Stomach smooth muscle (tissue), 2 donors: ENCODE results near the gene TMEM132C.

Experiments
- H3K27ac ChIP-seq: one replicate; pipeline ENCODE4 v1.7.0; 2013; ENCODE audit warnings: mild to moderate bottlenecking, low read length, inconsistent platforms
- H3K27me3 ChIP-seq, 2 donors: one replicate each; pipeline ENCODE4 v1.7.0; 2013; ENCODE audit warnings: low read length in 2 of 2; ENCODE audit not compliant: insufficient read depth in 2 of 2, control insufficient read depth in 1 of 2
- H3K36me3 ChIP-seq, 2 donors: one replicate each; pipeline ENCODE4 v1.7.0; 2013; ENCODE audit warnings: low read length in 2 of 2; ENCODE audit not compliant: control insufficient read depth in 2 of 2, insufficient read depth in 2 of 2
- H3K4me1 ChIP-seq: one replicate; pipeline ENCODE4 v1.7.0; 2013; ENCODE audit warnings: low read length; ENCODE audit not compliant: control insufficient read depth, insufficient read depth
- H3K4me3 ChIP-seq, 2 donors: one replicate each; pipeline ENCODE4 v1.7.0; 2013; ENCODE audit warnings: low read length in 2 of 2
- H3K9ac ChIP-seq, 2 donors: one replicate each; pipeline ENCODE4 v1.7.0; 2013; ENCODE audit warnings: low read length in 2 of 2, mild to moderate bottlenecking in 1 of 2
- H3K9me3 ChIP-seq, 2 donors: one replicate each; pipeline ENCODE4 v1.7.0; 2013; ENCODE audit warnings: low read length in 2 of 2; ENCODE audit not compliant: control insufficient read depth in 2 of 2
- donor health status: healthy.
- donor health status: Pancreatic carcinoma.

TMEM132C gene

DNA sequence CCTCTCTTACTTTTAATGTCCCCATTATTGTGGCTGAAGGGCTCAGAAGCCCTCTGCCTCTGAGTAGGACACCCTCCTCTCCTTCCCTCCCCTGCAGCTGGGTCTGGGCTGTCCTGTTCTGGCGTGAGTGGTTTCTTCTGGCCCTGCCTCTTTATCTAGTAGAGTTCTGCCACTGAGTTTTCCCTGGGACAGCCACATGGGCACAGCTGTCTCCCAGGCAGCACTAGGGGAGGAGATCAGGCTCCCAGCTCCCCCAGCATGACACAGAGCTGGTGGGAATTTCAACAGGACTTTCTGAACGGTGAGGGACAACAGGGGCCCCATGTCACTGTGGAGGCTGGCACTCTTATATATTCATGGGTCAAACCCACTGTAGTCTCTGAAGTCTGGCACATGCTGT lies 21.4 kb downstream of the TMEM132C start:
- H3K9me3 ChIP-seq, result peaks cover 1 to 5% of the 10 kb centered on the region in 2 donors
- H3K27ac ChIP-seq, result no peak overlapping the region
- no peak overlapping the region for H3K9ac ChIP-seq
- H3K27me3 ChIP-seq, result peaks cover 0 to 6% of the 10 kb centered on the region in 2 donors
- no peak overlapping the region for H3K4me3 ChIP-seq
- H3K36me3 ChIP-seq, result no peaks in the 10 kb centered on the region
- H3K4me1 ChIP-seq, result peaks cover 4% of the 10 kb centered on the region

DNA sequence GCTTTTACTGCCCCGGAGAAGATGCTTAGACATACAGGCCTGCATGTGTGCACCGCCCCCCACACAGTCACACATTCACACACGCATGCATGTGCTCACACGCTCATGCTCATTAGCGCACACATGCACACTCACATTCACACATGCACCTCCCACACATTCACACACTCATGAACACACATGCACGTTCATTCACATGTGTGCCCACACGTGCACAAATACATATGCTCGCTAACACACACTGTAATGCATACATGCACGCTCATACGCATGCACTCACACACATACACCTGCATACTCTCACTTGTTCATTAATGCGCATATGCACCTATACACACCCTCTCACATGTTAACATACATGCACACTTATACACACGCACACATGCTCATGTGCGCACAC lies 21.9 kb downstream of the TMEM132C start:
- Histone ChIP-seq H3K9ac (no peak overlapping the region), H3K9me3 (peaks cover 0 to 4% of the 10 kb centered on the region in 2 donors), H3K4me1 (peaks cover 4% of the 10 kb centered on the region), H3K27me3 (peaks cover 0 to 6% of the 10 kb centered on the region in 2 donors), H3K27ac (no peak overlapping the region), H3K4me3 (no peak overlapping the region), H3K36me3 (no peaks in the 10 kb centered on the region)

DNA sequence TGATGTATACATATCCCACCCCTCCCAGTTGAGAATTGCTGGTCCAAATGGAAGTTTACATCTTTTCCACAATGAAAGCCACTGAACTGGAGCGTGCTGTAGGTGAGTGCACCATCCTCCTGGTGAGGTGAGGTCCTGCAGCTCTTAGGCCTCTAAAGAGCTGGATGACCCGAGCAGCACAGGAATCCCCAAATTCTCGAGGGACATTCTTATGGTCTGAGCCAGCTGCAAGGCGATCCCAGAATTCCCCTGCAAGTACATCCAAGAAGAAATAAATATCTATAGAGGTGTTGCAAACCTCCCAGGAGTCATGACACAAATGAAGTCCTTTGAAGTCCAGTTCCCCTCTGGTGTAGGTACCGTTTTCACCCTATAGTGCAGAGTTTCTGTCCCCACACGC lies 24.0 kb downstream of the TMEM132C start:
- Histone ChIP-seq H3K36me3 (no peaks in the 10 kb centered on the region), H3K27me3 (peaks cover 0 to 7% of the 10 kb centered on the region in 2 donors), H3K4me3 (no peak overlapping the region), H3K9ac (no peak overlapping the region), H3K9me3 (no peaks in the 10 kb centered on the region), H3K27ac (no peak overlapping the region), H3K4me1 (peaks cover 4% of the 10 kb centered on the region)

DNA sequence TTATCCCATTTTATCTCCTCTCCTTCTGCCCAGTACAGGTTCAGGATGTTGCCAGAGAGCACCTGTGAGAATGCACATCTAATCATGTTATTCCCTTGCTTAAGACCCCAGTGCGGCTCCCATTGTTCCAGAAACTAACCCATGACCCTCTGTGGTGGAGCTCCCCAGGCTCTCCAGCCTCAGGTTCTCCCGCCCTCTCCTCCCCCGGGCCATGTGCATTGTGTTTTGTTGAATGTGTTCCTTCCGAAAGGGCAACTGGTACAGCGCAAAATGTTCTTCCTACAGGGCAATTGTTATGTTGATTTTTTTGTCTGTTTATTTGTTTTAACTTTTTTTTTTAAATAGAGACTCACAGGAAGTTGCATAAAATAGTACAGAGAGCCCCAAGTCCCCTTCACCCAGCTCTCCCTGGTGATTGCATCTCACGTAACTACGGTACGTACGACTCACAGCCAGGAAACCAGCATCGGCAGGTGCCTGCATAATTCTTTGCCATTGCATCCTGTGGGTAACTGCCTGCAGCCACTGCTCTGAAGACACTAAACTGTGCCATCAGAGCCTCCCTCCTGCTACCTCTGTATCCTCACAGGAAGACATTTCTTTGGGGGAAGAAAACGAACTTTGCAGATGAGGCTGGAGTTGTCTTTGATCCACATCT lies 31.2 kb downstream of the TMEM132C start:
- H3K36me3 ChIP-seq, result no peaks in the 10 kb centered on the region
- no peak overlapping the region for H3K27ac ChIP-seq
- no peaks in the 10 kb centered on the region for H3K4me1 ChIP-seq
- no peak overlapping the region for H3K9ac ChIP-seq
- H3K4me3 ChIP-seq, result no peak overlapping the region
- peaks cover 0 to 3% of the 10 kb centered on the region in 2 donors for H3K9me3 ChIP-seq
- H3K27me3 ChIP-seq, result peaks cover 0 to 2% of the 10 kb centered on the region in 2 donors

DNA sequence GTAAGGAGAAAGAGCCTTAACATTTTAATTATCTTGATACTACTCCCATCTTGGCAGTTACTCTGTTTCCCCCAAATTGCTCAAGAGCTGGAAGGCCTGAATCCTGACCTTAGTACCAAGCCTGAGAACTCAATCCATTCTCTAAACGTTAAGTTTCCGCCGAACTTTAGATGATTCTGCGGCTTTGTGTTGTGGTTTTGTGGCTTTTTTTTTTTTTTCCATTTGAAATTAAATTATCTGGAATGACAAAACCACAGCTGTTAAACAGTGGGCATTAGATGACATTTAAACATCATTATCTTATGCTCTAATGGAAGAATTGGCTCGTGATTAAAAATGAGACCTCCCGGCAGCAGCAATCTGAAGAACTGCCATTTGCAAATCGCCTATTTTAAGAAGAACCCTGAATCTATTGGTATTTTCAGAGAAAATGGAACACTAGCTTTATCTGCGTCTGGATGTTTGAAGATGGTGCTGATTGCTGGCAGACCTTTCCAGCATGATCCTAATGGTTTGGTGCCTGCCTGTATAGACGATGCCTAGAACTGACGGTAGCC lies 38.4 kb downstream of the TMEM132C start:
- H3K27ac ChIP-seq, result no peak overlapping the region
- H3K9me3 ChIP-seq, result no peaks in the 10 kb centered on the region
- no peaks in the 10 kb centered on the region for H3K36me3 ChIP-seq
- H3K27me3 ChIP-seq, result no peaks in the 10 kb centered on the region
- H3K4me1 ChIP-seq, result no peaks in the 10 kb centered on the region
- H3K9ac ChIP-seq, result no peak overlapping the region
- no peak overlapping the region for H3K4me3 ChIP-seq

DNA sequence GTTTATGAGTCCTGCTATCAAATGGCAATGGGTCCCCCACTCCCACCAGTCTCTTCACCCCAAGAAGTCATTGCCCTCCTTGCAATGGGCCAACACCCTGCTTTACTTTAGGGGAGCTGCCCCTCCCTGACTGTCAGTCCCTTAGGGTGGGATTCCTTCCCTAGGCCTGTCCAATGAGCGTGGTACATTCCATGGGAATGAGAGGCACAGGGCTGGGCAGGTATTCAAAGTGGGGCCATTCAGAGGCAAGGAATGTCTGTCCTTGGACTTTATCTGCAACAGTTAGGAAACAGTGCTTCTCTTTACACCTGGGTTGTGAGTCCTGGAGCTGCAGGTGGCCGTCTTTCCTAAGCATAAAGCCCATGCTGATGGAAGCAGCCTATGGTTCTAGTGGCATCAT lies 40.8 kb downstream of the TMEM132C start:
- no peaks in the 10 kb centered on the region for H3K4me1 ChIP-seq
- no peaks in the 10 kb centered on the region for H3K9me3 ChIP-seq
- no peaks in the 10 kb centered on the region for H3K27me3 ChIP-seq
- H3K4me3 ChIP-seq, result no peak overlapping the region
- no peaks in the 10 kb centered on the region for H3K36me3 ChIP-seq
- H3K9ac ChIP-seq, result no peak overlapping the region
- H3K27ac ChIP-seq, result no peak overlapping the region

DNA sequence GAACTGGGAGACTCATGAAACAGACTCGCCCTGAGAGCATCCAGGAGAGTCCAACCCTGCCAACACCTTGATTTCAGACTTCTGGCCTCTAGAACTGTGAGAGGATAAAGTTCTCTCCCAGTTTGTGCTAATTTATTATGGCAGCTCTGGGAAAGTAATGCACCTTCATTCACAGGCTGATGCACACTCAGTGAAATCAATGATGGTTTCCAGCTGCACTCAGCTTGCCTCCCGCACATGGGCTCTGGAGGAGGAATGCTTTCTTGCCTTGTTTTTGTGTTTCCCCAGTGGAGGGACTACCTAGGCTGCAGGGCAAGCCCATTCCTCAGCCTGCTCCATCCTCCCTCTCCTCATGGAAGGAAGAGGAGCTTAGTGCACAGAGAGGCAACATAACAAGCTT lies 45.7 kb downstream of the TMEM132C start:
- H3K36me3 ChIP-seq, result no peaks in the 10 kb centered on the region
- peaks cover 0 to 3% of the 10 kb centered on the region in 2 donors for H3K9me3 ChIP-seq
- H3K4me3 ChIP-seq, result no peak overlapping the region
- H3K9ac ChIP-seq, result no peak overlapping the region
- H3K27ac ChIP-seq, result no peak overlapping the region
- no peaks in the 10 kb centered on the region for H3K4me1 ChIP-seq
- H3K27me3 ChIP-seq, result no peaks in the 10 kb centered on the region

DNA sequence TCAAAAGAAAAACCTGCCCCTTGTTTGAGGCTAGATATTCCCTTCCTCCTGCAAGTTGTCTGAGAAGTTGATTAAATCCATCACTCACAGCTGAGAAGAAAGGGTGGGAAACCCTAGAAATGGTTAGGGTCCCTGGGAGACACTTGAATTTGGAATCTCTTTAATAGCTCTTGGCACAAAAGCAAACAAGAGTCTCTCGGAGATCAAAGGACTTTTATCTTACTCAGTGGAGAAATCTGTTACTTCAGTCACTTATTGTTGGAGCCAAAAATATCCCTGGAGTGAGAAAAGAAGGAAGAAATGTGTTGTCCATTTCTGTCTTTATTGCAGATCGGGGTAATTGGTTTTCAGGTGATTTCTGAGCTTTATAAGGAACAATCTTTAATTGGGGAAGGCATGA lies 47.0 kb downstream of the TMEM132C start:
- H3K9ac ChIP-seq, result no peak overlapping the region

DNA sequence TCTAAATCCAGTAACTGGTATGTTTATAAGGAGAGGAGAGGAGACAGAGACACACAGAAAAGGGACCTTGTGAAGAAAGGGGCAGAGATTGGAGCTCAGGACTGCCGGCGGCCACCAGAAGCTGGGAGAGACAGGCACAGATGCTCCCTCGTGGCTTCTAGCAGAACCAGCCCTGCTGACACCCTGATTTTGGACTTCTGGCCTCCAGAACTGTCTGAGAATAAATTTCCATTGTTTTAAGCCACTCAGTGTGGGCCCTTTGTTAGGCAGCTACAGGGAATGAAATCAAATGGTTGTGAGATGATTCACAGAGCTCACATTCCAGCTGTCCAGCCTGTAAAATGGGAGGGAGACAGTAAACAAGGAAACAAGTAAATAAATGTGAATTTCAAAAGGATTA lies 47.6 kb downstream of the TMEM132C start:
- Histone ChIP-seq H3K36me3 (no peaks in the 10 kb centered on the region), H3K27ac (no peak overlapping the region), H3K9me3 (peaks cover 0 to 3% of the 10 kb centered on the region in 2 donors), H3K9ac (no peak overlapping the region), H3K27me3 (no peaks in the 10 kb centered on the region), H3K4me1 (no peaks in the 10 kb centered on the region), H3K4me3 (no peak overlapping the region)

More for the DNA sequence above, 47.0 kb downstream of the TMEM132C start:
- H3K27me3 ChIP-seq, result no peaks in the 10 kb centered on the region
- no peaks in the 10 kb centered on the region for H3K4me1 ChIP-seq
- H3K9me3 ChIP-seq, result peaks cover 0 to 3% of the 10 kb centered on the region in 2 donors
- H3K4me3 ChIP-seq, result no peak overlapping the region
- H3K36me3 ChIP-seq, result no peaks in the 10 kb centered on the region
- H3K27ac ChIP-seq, result no peak overlapping the region

DNA sequence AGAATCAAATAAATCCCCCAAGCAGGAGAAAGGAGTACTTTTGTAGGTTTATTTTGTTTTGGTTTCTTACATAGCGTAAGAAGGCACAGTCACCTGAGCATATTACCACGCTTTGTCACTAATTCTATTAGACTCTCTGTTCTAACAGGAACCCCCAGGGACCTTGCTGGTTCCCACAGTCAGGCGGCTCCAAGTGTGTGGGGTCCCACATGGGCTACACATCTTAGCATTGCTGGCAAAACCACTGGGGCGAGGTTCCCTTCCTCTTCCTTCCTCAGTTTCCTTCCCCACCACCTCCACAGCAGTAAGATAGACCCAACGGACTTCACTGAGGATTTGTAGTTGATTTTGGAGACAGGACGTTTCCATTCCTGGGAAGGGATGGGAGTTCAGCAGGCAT lies 49.1 kb downstream of the TMEM132C start:
- Histone ChIP-seq H3K9me3 (peaks cover 2 to 3% of the 10 kb centered on the region in 2 donors), H3K36me3 (no peaks in the 10 kb centered on the region), H3K4me1 (no peaks in the 10 kb centered on the region), H3K27me3 (no peaks in the 10 kb centered on the region), H3K9ac (no peak overlapping the region), H3K4me3 (no peak overlapping the region), H3K27ac (no peak overlapping the region)

DNA sequence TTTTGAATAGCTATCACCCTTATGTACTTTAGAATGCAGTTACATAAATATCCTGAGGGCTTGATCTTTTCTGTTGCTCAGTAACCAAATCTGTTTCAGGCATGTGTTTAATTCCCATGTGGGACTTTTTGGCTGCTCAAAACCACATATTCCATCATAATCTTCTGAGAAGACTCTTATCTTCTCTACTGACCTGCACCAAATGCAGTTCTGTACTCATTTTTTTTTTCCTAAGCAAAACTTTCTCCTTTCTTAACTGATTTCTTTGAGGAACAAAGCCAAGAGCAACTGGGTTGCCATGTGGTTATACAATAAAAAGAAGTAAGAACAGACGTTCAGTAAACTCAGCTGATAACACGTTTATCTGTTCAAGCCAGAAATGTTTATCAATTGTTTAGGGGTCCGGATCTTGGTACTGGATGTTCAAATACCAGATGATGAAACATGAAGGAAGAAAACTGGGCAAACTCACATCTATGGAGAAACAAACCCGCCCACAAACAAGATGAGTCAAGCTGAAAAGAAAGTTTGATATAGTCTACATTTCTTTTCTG lies 50.1 kb downstream of the TMEM132C start:
- peaks cover 5 to 7% of the 10 kb centered on the region in 2 donors for H3K9me3 ChIP-seq
- no peaks in the 10 kb centered on the region for H3K27me3 ChIP-seq
- H3K27ac ChIP-seq, result no peak overlapping the region

More for the DNA sequence above, 50.1 kb downstream of the TMEM132C start:
- no peak overlapping the region for H3K4me3 ChIP-seq
- H3K4me1 ChIP-seq, result no peaks in the 10 kb centered on the region
- H3K9ac ChIP-seq, result no peak overlapping the region
- H3K36me3 ChIP-seq, result no peaks in the 10 kb centered on the region
